ENCODE measurements around the gene SLC7A9.
"Not testable (repeated sequence)": the region's sequence is repeated elsewhere in the genome, so short reads cannot be mapped to it uniquely, and the experiment has no call there.

SLC7A9 gene

DNA sequence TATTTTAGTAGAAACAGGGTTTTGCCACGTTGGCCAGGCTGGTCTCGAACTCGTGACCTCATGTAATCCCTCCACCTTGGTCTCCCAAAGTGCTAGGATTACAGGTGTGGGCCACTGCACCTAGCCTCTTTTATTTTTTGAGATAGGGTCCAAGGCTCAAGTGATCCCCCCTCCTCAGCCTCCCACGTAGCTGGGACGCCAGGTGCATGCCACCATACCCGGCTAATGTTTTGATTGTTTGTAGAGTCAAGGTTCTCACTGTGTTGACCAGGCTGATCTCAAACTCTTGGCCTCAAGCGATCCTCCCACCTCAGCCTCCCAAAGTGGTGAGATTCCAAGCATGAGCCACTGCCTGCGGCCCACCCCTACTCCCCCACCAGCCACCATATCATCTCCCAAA is 6.3 kb downstream of the SLC7A9 start:
- DNase-seq: no peak

- DNase-seq: no peak
Observed at GRCh38 chr19:32862741-32863140, 6.8 kb downstream of the SLC7A9 start.

DNA sequence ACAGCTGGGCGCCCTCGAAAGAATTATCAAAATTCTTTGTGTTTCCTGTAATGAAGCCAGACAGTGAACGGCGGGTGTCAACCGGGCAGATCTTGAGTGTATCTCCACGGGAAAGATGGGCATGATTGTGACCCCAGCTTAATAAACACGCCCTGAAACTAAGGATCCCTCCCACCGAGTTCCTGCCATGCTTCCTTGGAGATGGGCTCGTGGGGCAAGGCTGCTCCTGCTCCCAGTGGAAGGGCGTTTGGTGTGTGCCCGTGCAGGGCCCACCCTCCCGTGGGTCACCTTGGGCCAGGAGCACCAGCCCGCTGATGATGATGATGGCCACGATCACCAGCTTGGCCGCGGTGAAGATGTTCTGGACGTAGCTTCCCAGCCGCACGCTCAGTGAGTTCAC is 7.4 kb downstream of the SLC7A9 start:
- no peak for DNase-seq

DNA sequence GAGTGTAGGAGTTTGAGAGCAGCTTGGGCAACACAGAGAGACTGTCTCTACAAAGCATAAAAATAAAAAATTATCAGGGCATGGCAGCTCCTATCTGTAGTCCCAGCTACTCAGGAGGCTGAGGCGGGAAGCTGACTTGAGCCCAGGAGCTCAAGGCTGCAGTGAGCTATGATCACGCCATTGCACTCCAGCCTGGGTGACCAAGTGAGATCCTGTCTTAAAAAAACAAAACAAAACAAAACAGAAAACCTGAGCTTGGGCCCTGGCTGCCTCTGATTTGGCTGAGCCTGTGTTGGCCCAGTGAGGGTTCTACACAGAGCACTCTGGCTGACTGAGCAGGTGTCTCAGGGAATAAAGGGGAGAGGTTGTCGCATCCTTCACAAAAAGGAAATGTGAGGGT is 8.0 kb downstream of the SLC7A9 start:
- DNase-seq: no peak

DNA sequence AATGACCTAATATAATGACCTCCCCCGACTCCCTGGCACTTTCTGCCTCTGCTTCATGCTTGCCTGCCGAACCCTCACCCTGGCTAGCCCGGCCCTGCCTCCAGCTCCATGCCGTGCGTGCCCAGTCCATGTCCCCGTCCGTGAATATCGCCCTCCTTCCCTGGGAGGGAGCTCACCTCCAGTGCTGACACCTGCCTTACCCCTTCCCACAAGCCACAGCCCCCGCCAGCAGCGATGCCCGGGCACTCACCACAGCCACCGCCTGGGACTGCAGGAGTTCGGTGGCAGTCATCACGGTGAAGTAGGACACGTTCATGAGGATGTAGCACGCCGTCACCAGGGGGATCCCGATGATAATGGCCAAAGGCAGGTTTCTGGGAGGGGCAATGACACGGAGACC is 10.0 kb downstream of the SLC7A9 start:
- no peak for DNase-seq

- no peak for DNase-seq
Observed at GRCh38 chr19:32858559-32858958, 11.0 kb downstream of the SLC7A9 start.

DNA sequence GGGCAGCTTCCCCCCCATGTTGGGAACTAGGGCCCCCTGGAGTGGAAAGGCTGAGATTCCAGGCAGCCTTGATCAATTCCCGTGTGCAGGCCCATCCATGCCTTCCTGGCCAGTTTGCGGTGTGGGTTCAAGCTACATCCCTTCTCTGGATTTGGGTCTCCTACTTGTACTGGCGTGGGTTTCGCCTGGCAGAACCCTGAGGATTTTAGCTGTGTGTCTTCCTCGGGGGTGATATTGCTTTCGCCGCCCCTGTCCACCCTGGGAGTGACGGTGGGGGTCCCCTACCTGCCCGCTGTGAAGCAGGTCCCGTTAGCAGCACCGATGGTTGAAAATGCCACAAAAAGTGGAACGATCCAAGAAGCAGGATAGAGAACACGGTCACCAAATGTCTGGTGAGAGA is 11.4 kb downstream of the SLC7A9 start:
- DNase-seq: no peak

- DNase-seq: no peak
Observed at GRCh38 chr19:32857584-32857983, 12.0 kb downstream of the SLC7A9 start.

- DNase-seq: not testable (repeated sequence)
Observed at GRCh38 chr19:32856818-32857217, 12.7 kb downstream of the SLC7A9 start.

DNA sequence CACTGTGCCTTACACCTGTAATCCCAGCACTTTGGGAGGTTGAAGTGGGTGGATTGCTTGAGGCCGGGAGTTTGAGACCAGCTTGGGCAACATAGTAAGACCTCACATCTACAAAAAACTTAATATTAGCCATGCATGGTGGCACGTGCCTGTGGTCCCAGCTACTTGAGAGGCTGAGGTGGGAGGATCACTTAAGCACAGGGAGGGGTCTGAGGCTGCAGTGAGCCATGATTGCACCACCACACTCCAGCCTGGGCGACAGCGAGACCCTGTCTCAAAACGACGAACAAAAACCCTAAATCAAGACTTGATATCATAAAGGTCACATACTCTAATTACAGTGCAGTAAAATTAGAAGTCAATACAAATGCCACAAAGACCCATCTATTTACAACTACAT is 17.4 kb downstream of the SLC7A9 start:
- no peak for DNase-seq

- DNase-seq: not testable (repeated sequence)
Observed at GRCh38 chr19:32848035-32848434, 21.5 kb downstream of the SLC7A9 start.

- no peak for DNase-seq
Observed at GRCh38 chr19:32843716-32844245, 25.8 kb downstream of the SLC7A9 start.

- no peak for DNase-seq
Observed at GRCh38 chr19:32842061-32842460, 27.5 kb downstream of the SLC7A9 start.

GRCh38 chr19:32837531-32837930 is 32.0 kb downstream of the SLC7A9 start:
- DNase-seq: no peak

DNA sequence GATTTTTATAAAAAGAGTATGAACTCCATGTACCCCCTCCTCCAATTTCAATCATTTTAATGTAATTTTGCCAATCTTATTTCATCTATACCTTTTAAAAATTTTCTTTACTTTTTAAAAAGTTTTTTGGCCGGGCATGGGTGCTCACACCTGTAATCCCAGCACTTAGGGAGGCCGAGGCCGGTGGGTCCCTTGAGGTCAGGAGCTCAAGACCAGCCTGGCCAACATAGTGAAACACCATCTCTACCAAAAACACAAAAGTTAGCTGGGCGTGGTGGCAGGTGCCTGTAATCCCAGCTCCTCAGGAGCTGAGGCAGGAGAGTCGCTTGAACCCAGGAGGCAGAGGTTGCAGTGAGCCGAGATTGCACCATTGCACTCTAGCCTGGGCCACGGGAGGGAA is 36.2 kb downstream of the SLC7A9 start:
- not testable (repeated sequence) for DNase-seq

GRCh38 chr19:32832825-32833224 is 36.7 kb downstream of the SLC7A9 start:
- DNase-seq: not testable (repeated sequence)

DNA sequence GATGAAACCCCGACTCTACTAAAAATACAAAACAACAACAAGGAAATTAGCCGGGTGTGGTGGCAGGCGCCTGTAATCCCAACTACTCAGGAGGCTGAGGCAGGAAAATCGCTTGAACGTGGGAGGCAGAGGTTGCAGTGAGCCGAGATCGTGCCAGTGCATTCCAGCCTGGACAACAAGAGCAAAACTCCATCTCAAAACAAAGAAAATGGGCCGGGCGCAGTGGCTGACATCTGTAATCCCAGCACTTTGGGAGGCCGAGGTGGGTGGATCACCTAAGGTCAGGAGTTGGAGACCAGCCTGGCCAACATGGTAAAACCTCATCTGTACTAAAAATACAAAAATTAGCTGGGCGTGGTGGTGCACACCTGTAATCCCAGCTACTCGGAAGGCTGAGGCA is 37.5 kb downstream of the SLC7A9 start:
- not testable (repeated sequence) for DNase-seq

- no peak for DNase-seq
Observed at GRCh38 chr19:32831611-32832010, 38.0 kb downstream of the SLC7A9 start.

DNA sequence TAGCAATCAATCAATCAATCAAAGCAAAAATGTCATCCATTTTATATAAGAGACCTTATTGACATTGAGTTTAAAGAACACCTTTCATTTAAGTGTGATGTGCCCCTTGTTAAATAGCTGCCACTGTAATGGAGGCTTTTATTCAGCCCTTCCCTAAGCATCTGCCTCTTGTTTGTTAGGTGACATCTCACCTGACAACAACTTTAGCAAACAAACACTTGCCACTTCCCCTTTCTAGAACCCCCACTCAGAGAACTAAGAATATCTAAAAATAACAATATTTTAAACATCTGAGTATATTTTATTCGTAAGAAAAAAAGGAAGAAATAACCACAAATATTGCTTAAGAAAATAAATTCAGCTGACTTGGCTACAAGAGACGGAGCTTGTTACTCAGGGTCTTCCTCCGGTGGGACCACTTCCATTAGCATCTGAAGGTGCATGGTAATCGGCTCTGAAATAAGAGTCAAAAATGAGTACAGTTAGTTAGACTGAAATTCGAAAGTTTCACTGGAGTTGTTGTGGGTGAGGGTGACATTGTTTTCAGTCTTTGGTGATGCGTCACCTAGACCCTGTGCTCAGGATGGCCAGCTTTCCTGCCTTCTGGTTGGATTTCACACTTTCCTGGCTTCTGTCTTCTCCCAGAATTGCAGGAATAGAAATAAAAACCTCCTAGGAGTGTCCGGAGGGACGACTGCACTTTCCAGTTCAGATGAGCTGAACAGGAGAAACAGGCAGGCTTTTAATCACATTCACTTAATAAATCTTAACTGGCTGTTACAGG is 39.1 kb downstream of the SLC7A9 start:
- DNase-seq: no peak

DNA sequence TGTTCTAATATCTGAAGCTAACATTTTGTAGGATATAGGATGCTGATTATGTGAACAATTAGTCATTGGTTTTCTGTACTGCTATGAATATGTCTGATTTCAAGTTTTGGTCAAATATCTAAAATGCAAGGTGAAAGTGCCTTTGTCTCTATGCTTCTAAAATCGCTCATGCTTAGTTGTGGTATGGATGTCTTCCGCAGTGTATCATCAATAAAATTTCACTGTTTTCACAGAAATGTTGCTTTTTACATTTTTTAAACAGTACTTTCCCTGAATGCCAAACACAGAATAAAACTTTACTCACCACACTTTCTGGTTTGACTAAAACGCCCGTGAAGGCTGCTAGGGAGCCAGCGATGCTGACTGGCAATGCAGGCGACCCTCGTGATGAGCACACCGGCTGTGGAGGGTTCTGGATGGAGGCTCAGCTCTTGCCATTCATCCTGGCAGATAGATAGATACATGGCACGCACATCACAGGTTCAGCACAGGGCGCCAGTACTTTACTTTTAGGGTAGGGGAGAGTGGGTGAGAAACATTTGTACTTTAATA is 40.1 kb downstream of the SLC7A9 start:
- DNase-seq: no peak

DNA sequence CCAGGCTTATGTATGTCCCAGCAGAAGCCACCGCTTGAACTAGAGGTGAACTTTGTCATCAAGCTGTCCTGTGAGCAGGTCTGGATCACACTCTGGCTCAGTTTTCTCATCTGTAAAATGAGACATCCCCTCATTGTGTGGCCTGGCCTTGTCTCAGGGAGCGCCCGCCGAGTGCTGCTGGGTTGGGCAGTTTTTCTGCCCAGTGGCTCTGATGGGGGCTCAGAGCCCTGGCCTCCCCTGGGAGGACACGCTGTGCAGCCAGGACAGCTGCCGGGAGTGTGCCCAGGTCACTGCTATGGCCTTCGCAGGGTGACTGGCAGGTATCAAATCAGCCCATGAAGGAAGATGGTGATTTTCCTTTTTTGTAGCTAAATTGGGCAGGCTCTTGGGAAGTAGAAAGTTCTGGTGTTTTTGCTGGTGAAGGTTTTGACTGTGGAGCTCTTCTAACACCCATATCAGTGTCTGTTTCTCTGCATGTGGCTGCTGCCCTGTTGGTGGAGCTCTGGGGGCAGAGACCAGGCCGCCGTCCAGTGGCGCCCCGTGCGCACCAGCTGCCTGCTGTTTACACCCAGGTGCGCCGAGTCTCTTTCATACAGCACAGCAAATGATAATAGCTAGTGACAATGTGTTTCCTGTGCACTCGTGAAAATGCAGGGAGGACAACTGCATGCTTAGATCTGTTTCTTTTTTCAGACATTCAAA is 40.8 kb downstream of the SLC7A9 start:
- DNase-seq: no peak

GRCh38 chr19:32828139-32828538 is 41.4 kb downstream of the SLC7A9 start:
- no peak for DNase-seq

DNA sequence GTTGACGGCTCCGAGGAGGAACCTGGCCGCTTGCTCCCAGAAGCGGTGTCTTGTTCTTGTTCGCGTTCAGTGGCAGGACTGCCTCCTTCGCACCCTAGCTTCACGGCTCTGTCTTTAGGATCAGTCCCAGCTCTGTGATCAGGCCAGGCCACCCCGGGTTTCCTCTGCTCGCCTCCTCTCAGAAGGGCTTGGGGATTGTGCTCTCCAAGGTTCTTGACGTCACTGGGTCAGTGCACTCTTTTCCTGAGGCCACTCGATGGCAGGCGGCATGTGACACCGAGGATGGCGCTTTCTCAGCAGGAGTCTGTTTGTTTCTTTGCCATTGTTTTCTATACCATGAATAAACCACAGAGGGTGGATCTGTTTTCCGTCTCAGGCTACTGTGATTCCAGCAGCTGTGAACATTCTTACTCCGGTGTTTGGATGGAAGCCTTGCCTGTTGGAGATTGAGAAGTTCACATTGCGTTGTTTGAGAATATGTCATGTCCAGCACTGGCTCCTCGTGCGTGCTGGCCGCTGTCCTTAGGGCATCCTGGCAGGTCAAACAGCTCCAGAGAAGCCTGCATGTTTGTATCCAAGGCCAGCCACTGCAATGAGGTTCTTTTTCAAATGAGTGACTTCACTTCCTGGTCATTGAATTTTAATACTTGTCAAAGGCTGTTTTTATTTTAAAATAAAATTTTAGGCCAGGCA is 44.5 kb downstream of the SLC7A9 start:
- DNase-seq: no peak

Data from inflammatory macrophage treated with lipopolysaccharide for 4 hours (primary cell).